Endothelial cell (in vitro differentiated cells): ENCODE results near the gene PTPRM. TPM values are rescaled to one million over a fixed set of nuclear protein-coding genes. Genes with fewer than 3 reads are reported as not detected.

Source experiments
- DNase-seq: peaks from one replicate; pipeline ENCODE4 v3.0.0; 2021; ENCODE audit warnings: low spot score
- H3K27ac Mint-ChIP-seq: one replicate; pipeline ENCODE4 v1.8.0; 2021; ENCODE audit warnings: mixed read lengths, inconsistent platforms; ENCODE audit not compliant: unreplicated experiment
- H3K27me3 Mint-ChIP-seq: one replicate; pipeline ENCODE4 v1.8.0; 2021; ENCODE audit warnings: mild to moderate bottlenecking, moderate library complexity, mixed read lengths, inconsistent platforms; ENCODE audit not compliant: unreplicated experiment
- H3K36me3 Mint-ChIP-seq: one replicate; pipeline ENCODE4 v1.8.0; 2021; ENCODE audit warnings: mild to moderate bottlenecking, low read depth, mixed read lengths, inconsistent platforms; ENCODE audit not compliant: unreplicated experiment
- H3K4me1 Mint-ChIP-seq: one replicate; pipeline ENCODE4 v1.8.0; 2021; ENCODE audit warnings: mild to moderate bottlenecking, mixed read lengths, inconsistent platforms; ENCODE audit not compliant: unreplicated experiment
- H3K4me3 Mint-ChIP-seq: one replicate; pipeline ENCODE4 v1.8.0; 2021; ENCODE audit warnings: mild to moderate bottlenecking, mixed read lengths, inconsistent platforms; ENCODE audit not compliant: unreplicated experiment
- H3K9me3 Mint-ChIP-seq: one replicate; pipeline ENCODE4 v1.8.0; 2021; ENCODE audit warnings: mixed read lengths, inconsistent platforms; ENCODE audit not compliant: unreplicated experiment
- CTCF ChIP-seq: fragments of 200-600 bp; sonication (generic); IDR thresholded peaks from one replicate; pipeline ENCODE4 v1.5.0; 2021; ENCODE audit warnings: antibody characterized with exemption; ENCODE audit not compliant: unreplicated experiment
- total RNA-seq: library from RNA; stranded (reverse); fragmentation: NEBNext Ultra II Directional; extraction: Animal tissue kit (Norgen Biotek cat#: 25700); gene quantifications from one replicate; pipeline ENCODE4 v1.2.1, GENCODE V29; 2021; ENCODE audit not compliant: unreplicated experiment

The PTPRM gene
- total RNA-seq, 1 donor from 2014 or later = 284 TPM

- H3K4me3 Mint-ChIP-seq = no peak overlapping the region
- DNase-seq = peak; percentile 61
- H3K4me1 Mint-ChIP-seq = peaks cover 4% of the 10 kb centered on the region
- peaks cover 4% of the 10 kb centered on the region for H3K27me3 Mint-ChIP-seq
- H3K27ac Mint-ChIP-seq = no peak overlapping the region
- peak; percentile 63 for TF ChIP-seq CTCF
- H3K36me3 Mint-ChIP-seq = no peaks in the 10 kb centered on the region
- no peaks in the 10 kb centered on the region for H3K9me3 Mint-ChIP-seq
Observed at GRCh38 chr18:8426401-8426800, 859.3 kb downstream of the PTPRM start.

GRCh38 chr18:8427339-8427738 lies 860.2 kb downstream of the PTPRM start:
- H3K4me3 Mint-ChIP-seq = no peak overlapping the region
- DNase-seq = no peak
- TF ChIP-seq CTCF = no peak
- H3K27ac Mint-ChIP-seq = no peak overlapping the region
- peaks cover 6% of the 10 kb centered on the region for H3K27me3 Mint-ChIP-seq
- peaks cover 4% of the 10 kb centered on the region for H3K4me1 Mint-ChIP-seq
- no peaks in the 10 kb centered on the region for H3K36me3 Mint-ChIP-seq
- H3K9me3 Mint-ChIP-seq = no peaks in the 10 kb centered on the region

- Mint-ChIP-seq H3K36me3 (no peaks in the 10 kb centered on the region), H3K4me3 (no peak overlapping the region), H3K9me3 (no peaks in the 10 kb centered on the region), H3K27me3 (peaks cover 6% of the 10 kb centered on the region), H3K4me1 (peaks cover 4% of the 10 kb centered on the region), H3K27ac (no peak overlapping the region)
- DNase-seq = no peak
- no peak for TF ChIP-seq CTCF
Observed at GRCh38 chr18:8428951-8429350, 861.8 kb downstream of the PTPRM start.

- H3K27me3 Mint-ChIP-seq = peaks cover 4% of the 10 kb centered on the region
- no peak overlapping the region for H3K27ac Mint-ChIP-seq
- no peaks in the 10 kb centered on the region for H3K36me3 Mint-ChIP-seq
- TF ChIP-seq CTCF = no peak
- H3K9me3 Mint-ChIP-seq = no peaks in the 10 kb centered on the region
- no peaks in the 10 kb centered on the region for H3K4me1 Mint-ChIP-seq
- H3K4me3 Mint-ChIP-seq = no peak overlapping the region
- DNase-seq = no peak
Observed at GRCh38 chr18:8431036-8431435, 863.9 kb downstream of the PTPRM start.

- H3K9me3 Mint-ChIP-seq = no peaks in the 10 kb centered on the region
- no peaks in the 10 kb centered on the region for H3K36me3 Mint-ChIP-seq
- no peaks in the 10 kb centered on the region for H3K4me1 Mint-ChIP-seq
- no peak for DNase-seq
- H3K4me3 Mint-ChIP-seq = no peak overlapping the region
- H3K27ac Mint-ChIP-seq = no peak overlapping the region
- no peak for TF ChIP-seq CTCF
- H3K27me3 Mint-ChIP-seq = peaks cover 4% of the 10 kb centered on the region
Observed at GRCh38 chr18:8433323-8433722, 866.2 kb downstream of the PTPRM start.
